Measurements from ENCODE around the gene VPS26A.

- TF ChIP-seq POLR2A (IDR thresholded peaks at IDR 0.05) (no peak), POLR2AphosphoS5 (IDR thresholded peaks at IDR 0.05) (no peak)
- TF ChIP-seq, protein P1, sequence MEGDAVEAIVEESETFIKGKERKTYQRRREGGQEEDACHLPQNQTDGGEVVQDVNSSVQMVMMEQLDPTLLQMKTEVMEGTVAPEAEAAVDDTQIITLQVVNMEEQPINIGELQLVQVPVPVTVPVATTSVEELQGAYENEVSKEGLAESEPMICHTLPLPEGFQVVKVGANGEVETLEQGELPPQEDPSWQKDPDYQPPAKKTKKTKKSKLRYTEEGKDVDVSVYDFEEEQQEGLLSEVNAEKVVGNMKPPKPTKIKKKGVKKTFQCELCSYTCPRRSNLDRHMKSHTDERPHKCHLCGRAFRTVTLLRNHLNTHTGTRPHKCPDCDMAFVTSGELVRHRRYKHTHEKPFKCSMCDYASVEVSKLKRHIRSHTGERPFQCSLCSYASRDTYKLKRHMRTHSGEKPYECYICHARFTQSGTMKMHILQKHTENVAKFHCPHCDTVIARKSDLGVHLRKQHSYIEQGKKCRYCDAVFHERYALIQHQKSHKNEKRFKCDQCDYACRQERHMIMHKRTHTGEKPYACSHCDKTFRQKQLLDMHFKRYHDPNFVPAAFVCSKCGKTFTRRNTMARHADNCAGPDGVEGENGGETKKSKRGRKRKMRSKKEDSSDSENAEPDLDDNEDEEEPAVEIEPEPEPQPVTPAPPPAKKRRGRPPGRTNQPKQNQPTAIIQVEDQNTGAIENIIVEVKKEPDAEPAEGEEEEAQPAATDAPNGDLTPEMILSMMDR (IDR thresholded peaks at IDR 0.05) = no peak
Observed at GRCh38 chr10:69213591-69214311, 89.8 kb downstream of the VPS26A start.

All from prostate gland (tissue), 2 donors.